Measurements from ENCODE around the gene HOXA3.

Gene HOXA3

DNA sequence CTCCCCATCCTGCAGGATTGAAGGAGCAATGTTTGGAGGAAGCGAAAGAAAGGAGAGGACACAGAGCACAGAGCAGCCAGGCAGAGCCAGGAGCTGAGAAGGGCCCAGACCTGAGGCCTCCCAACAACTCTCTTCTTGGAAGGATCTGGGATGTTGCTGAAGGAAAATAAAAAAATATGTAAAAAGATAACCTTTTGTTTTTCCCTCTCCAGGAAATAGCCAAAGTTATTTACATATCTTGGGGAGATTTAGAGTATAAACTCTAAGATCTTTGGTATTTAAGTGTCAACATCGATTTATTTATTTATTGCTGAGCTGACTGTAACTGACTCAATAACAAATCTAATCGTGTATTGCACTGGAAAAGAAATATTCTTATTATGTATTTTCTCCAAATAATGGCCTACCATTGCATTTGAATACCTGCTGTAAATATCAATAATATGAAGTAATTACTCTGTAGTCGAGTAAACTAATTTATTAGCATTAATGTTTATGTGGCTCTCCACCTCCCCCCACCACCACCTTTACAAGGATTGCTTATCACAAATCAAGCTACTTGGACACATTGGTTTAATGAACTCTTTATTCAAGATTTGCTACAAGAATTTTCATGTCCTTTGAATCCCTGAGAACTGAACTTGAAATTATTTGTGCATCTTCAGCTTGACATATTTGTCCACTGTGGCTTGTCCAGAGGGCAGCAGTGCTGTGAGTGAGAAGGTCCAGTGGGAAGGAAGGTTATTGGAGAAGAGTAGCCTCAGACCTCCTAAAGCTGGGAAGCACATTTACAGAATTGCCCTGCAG is 34.5 kb upstream of the HOXA3 start:
- TF ChIP-seq EZH2phosphoT487 (IDR thresholded peaks at IDR 0.05; ENCODE audit: borderline replicate concordance, low read length) = no peak
- TF ChIP-seq, protein P1, sequence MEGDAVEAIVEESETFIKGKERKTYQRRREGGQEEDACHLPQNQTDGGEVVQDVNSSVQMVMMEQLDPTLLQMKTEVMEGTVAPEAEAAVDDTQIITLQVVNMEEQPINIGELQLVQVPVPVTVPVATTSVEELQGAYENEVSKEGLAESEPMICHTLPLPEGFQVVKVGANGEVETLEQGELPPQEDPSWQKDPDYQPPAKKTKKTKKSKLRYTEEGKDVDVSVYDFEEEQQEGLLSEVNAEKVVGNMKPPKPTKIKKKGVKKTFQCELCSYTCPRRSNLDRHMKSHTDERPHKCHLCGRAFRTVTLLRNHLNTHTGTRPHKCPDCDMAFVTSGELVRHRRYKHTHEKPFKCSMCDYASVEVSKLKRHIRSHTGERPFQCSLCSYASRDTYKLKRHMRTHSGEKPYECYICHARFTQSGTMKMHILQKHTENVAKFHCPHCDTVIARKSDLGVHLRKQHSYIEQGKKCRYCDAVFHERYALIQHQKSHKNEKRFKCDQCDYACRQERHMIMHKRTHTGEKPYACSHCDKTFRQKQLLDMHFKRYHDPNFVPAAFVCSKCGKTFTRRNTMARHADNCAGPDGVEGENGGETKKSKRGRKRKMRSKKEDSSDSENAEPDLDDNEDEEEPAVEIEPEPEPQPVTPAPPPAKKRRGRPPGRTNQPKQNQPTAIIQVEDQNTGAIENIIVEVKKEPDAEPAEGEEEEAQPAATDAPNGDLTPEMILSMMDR (IDR thresholded peaks at IDR 0.05; ENCODE audit: low read depth, low read length, poor library complexity, severe bottlenecking) = no peak
- peaks cover 34% of the 10 kb centered on the region for H3K4me1 ChIP-seq (ENCODE audit: control insufficient read depth, low read length)

DNA sequence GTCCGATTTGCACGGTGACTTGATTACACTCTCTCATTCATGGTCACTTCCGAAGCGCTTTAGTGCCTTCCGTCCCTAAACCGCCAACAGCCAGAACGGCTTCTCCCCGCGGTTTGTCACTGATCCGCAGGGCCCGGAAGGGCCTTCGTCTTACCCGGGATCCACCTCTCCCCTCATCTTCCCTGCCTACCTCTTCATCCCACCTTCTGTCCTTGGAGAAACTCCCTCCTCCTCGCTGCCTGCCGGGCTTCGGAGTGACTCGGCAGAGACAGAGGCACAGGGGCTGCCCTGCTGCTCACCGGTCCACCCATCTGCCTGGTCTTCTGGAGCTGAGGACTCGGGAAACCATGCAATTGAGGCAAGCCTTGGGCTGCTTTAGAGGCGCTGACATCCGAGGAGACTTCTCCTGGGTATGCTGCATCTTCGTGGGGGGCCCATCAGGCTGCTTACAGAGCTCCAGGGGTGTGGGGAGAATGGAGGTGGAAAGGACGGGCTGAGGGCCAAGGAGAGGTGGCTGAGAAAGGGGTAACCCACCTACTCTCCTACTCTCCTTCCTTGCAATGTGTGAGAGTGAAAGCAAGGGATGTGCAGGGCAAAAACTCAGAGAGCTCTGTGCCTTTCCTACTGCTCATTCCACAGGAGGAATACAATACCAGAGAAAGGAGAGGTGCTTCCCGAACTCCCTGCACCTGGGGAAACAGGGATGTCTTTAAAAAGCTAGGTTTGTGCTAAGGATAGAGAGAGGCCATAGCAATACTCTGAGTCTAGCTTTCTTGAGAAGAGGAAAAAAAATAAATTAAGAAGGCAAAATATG is 33.7 kb upstream of the HOXA3 start:
- Histone ChIP-seq H3K9me2 (replicated peaks; ENCODE audit: control insufficient read depth, low read length) (no peaks in the 10 kb centered on the region), H3K4me1 (ENCODE audit: control insufficient read depth, low read length) (peaks cover 34% of the 10 kb centered on the region), H3F3A (ENCODE audit: control insufficient read depth, insufficient read depth) (peaks cover 2% of the 10 kb centered on the region; the same call in 1 of the 2 replicates), H3K4me3 (ENCODE audit: low read length) (no peak overlapping the region), H3K27me3 (ENCODE audit: control insufficient read depth, low read length) (peaks cover 96% of the 10 kb centered on the region), H3K79me2 (ENCODE audit: control insufficient read depth, low read length) (no peaks in the 10 kb centered on the region), H4K20me1 (ENCODE audit: control insufficient read depth, insufficient read depth, low read depth, low read length) (0 out of 2 replicates have a peak, but pooled peaks cover 5% of the 10 kb centered on the region), H3K4me2 (ENCODE audit: low read length) (no peak overlapping the region), H3K27ac (ENCODE audit: low read depth, low read length) (no peak overlapping the region), H3K9me3 (ENCODE audit: control insufficient read depth, insufficient read depth, low read length) (no peaks in the 10 kb centered on the region), H3K36me3 (ENCODE audit: control insufficient read depth, low read length) (no peaks in the 10 kb centered on the region)
- TF ChIP-seq, protein P1 (IDR thresholded peaks at IDR 0.05; ENCODE audit: low read depth, low read length, poor library complexity, severe bottlenecking) = no peak
- TF ChIP-seq EZH2phosphoT487 (IDR thresholded peaks at IDR 0.05; ENCODE audit: borderline replicate concordance, low read length) = no peak

More for the DNA sequence above, 34.5 kb upstream of the HOXA3 start:
- no peaks in the 10 kb centered on the region for H3K9me3 ChIP-seq (ENCODE audit: control insufficient read depth, insufficient read depth, low read length)
- no peaks in the 10 kb centered on the region for H3K36me3 ChIP-seq (ENCODE audit: control insufficient read depth, low read length)
- peaks cover 2% of the 10 kb centered on the region; the same call in 1 of the 2 replicates for H3F3A ChIP-seq (ENCODE audit: control insufficient read depth, insufficient read depth)
- no peaks in the 10 kb centered on the region for H3K9me2 ChIP-seq (replicated peaks; ENCODE audit: control insufficient read depth, low read length)
- no peak overlapping the region for H3K27ac ChIP-seq (ENCODE audit: low read depth, low read length)
- no peaks in the 10 kb centered on the region for H3K79me2 ChIP-seq (ENCODE audit: control insufficient read depth, low read length)
- H3K4me3 ChIP-seq (ENCODE audit: low read length) = no peak overlapping the region
- 0 out of 2 replicates have a peak, but pooled peaks cover 5% of the 10 kb centered on the region for H4K20me1 ChIP-seq (ENCODE audit: control insufficient read depth, insufficient read depth, low read depth, low read length)
- peaks cover 100% of the 10 kb centered on the region for H3K27me3 ChIP-seq (ENCODE audit: control insufficient read depth, low read length)
- no peak overlapping the region for H3K4me2 ChIP-seq (ENCODE audit: low read length)

DNA sequence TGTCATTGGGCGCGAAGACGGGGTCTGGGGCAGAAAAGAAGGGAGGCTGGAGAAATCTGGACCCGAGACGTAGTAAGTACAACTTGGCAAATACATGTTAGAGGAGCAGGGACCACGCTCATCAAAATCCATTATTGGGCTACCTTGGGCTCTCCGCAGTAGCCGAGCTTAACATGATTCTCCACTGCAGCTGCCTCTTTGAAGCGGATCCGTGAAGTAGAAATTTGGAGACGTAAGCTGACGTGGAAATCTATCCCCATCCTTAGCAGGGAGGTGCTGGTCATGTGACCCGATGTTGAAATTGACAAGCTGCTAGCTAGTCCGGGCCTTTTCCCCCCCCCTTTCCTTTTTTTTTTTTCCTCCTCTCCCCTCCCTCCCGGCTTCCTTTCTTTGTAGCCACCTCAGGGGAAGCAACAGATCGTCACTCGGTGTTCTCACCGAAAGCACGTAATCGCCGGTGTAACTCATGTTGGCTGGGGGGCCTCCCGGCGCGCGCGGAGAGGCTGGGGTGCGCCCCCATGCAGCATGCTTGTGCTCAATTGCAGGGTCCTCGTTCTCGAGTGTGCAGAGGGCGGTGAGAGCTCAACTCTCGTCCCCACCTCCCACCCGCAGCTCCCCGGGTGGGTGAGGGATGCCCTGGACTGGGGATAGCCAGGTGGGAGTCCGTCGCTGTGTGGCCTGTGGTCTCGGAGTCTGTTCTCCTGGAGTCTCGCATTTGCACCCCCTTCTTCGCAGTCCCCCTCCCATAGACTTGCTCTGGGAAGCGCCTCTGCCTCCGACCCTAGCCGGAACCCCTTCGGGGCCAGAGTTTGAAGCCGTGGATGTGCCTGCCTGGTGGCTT is 32.9 kb upstream of the HOXA3 start, which contains the start of gene HOXA11:
Gene HOXA11, minus strand, starts transcription at position 220 of the 841 bp plus-strand sequence. Its CDS starts 88 bp downstream, at position 132.
- no peaks in the 10 kb centered on the region for H3K9me2 ChIP-seq (replicated peaks; ENCODE audit: control insufficient read depth, low read length)
- peak within 1 kb of the TSS; percentile 87 for H3K4me2 ChIP-seq (ENCODE audit: low read length)
- peak within 1 kb of the TSS; percentile 72 for H3K4me3 ChIP-seq (ENCODE audit: low read length)
- no peaks in the 10 kb centered on the region for H3K36me3 ChIP-seq (ENCODE audit: control insufficient read depth, low read length)
- H3F3A ChIP-seq (ENCODE audit: control insufficient read depth, insufficient read depth) = peaks cover 2% of the 10 kb centered on the region; the same call in 1 of the 2 replicates
- TF ChIP-seq, protein P1 (IDR thresholded peaks at IDR 0.05; ENCODE audit: low read depth, low read length, poor library complexity, severe bottlenecking) = no peak
- TF ChIP-seq EZH2phosphoT487 (IDR thresholded peaks at IDR 0.05; ENCODE audit: borderline replicate concordance, low read length) = no peak
- no peaks in the 10 kb centered on the region for H3K9me3 ChIP-seq (ENCODE audit: control insufficient read depth, insufficient read depth, low read length)
- H3K79me2 ChIP-seq (ENCODE audit: control insufficient read depth, low read length) = no peaks in the 10 kb centered on the region
- H3K27me3 ChIP-seq (ENCODE audit: control insufficient read depth, low read length) = peaks cover 95% of the 10 kb centered on the region
- H3K4me1 ChIP-seq (ENCODE audit: control insufficient read depth, low read length) = peaks cover 34% of the 10 kb centered on the region
- no peak within 1 kb of the TSS for H3K27ac ChIP-seq (ENCODE audit: low read depth, low read length)
- H4K20me1 ChIP-seq (ENCODE audit: control insufficient read depth, insufficient read depth, low read depth, low read length) = 0 out of 2 replicates have a peak, but pooled peaks cover 5% of the 10 kb centered on the region

All from DOHH2 (cell line).